NCI-H146 (cell line): ENCODE results near the gene NPAS3.
A peak's percentile ranks its signal among the peaks of the same experiment; 100 is the strongest.

ENCODE experiments used
- DNase-seq: peaks from one replicate; lab custom pipeline; 2025; lab: John Stamatoyannopoulos, UW

The NPAS3 gene

DNA sequence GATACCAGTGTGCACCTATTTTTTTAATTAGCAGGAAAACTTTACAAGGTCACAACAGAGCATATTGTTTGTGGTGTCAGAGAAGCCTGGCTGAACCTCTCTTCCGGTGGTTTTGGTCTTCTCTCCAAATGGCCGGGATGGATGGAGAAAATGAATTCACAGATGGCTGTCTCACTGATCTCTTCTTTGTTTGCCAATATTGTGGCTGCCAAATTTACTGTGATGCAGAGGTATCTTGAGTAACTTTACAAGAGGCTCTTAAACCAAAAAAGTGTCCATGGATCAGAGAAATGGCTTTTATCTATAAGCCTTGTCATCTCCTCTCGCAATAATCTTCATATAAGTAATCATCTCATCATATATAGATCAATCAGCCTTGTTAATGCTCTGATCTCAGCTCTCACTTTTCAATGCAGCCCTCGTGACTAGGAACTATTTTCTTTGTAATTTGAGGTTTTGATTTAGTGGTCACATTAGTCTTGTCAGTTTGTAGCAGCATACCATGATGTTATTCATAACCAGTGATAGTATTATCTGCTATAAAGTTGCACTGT, 704.1 kb downstream of the NPAS3 start:
- DNase-seq: no peak

DNA sequence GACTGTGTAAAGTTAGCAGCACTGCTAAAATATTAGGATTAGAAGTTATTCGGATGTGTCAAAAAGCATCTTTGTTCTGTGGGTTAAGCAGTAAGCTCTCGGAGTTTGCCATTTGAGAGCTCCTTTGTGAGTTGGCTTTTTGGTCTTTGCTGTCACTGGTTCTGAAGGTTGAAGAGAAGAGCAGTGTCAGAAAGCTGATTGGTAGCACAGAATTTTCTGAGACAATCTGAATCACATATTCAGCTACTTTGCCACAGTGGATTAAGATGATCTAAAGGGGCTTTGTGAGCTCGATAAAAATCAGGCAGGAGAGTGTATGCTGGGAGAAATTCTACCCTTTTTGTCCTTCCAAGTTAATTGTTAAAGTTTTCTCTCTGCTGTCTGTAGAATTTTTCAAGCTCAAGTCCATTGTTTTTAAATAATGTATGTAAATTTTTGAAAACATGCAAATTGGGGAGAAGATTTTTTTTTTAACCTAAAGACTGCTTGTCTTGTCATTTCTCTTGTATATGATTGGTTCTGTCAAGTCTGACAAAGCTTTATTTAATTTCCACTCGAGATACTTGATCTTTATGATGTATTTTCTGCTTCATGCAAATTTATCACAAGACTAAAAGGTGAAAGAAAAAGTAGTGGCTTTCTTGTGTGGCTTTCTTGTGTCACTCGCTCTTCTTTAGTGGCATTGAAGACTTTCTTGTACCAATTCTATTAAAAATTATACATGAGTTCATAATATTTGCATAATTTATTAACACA, 704.9 kb downstream of the NPAS3 start:
- DNase-seq: no peak

DNA sequence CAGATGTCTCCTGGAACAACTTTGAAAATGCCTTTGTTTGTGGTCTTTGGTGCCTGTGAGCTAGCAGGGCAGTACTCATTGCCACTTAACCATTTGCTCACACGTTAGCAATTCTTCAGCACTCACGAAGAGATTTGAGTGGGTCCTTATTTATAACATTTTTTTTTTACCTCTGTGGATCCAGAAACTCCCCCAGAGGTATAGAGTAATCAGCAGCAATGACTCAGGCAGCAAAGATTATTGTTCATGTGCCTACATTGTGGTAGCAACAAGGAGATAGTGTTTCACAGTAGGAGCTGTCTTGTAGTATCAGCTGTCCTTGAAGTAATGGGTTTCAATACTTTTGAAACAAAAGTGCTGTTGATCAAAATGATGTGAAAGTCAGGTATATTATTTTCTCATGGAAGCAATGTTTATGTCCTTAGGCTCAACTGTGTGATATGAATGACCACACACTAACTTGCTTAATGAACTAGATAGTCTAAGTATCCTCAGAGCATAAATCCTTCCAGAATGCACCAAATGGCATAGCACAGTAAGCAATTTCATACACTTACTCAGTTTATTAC, 708.1 kb downstream of the NPAS3 start:
- no peak for DNase-seq

DNA sequence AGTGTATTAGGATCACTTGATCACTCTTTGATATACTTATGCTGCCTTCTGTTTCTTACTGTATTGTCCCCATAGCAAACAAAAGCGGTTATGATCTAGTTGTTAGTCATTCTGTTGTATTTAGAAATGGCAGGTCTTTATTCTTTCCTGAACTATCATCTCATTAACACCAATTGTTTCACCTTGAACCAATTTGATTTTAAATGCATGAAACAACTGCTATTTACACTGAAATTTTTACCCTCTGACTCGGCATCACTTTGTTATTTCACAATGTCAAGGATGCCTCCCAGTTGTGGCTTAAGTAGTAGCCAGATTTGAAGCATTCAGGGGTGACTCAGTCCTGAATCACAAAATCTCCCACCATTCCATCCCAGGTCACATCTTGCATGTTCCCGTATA, 708.7 kb downstream of the NPAS3 start:
- no peak for DNase-seq

DNA sequence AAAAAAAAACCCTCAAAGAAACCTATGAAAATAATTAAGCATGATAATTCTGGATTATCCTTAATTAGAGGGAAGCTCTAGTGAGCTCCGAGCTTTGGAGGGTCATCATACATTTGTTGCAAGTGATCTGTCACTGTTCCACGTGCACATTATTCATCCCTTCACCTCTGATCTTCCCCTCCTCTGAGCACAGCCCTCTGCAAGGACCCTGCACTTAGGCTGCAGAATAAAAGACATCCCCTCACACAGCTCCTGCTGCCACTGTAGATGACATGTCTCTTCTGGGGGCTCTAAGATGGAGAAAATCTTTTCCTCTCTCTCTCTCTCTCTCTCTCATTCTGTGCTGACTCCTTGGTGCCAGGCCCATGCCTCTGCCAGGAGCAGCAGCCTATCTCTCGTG, 711.8 kb downstream of the NPAS3 start:
- no peak for DNase-seq

DNA sequence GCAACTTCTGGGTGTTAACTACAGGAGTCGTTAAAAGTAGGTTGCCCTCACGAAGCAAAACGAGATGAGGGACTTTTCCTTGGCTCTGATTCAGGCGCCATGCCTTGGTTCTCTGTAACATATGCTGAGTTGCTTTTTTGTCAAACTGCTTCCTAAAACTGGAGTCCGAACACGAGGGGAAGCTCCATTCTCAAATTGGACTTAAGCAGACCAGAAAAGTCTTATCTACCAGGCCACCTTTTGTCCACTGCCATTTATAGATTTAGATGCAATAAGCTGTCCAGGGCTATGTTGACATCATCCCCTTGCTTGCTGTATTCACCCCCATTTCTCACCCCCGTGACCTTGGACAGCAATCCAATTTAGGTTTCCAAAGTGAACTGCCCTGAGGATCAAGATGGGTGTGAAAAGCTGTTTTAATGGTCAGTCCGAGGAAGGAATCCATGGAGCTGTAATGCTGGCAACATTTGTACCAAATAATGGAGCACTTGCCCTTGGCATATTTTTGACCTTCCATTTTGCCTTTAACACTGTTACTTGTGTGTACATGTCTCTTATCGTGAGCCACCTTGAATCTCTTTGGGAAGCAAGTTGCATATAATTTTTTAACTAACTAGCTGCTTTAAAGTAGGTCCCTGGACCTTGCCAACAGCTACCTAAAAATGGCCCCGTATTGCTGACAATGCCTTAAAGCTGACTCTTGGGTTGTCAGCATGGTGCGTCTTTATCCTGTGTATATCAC, 714.1 kb downstream of the NPAS3 start:
- no peak for DNase-seq

DNA sequence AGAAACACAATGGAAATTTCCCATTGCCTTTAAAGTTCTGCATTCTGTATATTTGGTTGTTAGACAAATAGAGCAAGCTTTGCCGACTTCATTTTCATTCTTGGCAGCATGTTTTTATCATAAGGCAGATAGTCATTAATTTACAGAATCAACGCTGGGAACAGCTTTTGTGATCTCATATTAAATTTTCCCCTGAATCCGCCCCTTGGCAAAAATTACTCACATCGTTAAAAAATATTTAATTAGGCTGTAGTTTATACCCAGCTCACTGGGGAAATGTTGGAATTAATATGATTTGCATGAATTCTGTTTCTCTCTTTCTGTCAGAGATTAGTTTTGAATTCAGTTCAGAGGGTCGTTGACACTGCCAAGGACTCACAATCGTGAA, 714.6 kb downstream of the NPAS3 start:
- no peak for DNase-seq

DNA sequence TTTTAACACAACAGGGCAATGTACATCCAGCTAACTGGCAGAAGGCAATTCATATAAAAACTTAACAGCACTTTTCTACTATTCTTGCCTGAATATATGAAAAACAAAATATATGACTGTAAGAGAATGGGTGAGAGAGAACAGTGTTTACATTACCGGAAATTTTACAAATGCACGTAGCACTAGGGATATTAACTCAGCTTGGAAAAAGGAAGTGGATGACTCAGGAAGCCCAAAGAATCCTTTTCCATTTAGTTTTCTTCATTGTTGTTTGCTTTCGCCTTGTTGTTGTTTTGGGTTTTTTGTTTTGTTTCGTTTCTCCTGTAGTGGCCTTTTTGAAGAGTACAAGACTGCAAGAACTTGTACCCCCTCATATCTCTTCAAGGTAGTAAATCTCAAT, 716.7 kb downstream of the NPAS3 start:
- no peak for DNase-seq

DNA sequence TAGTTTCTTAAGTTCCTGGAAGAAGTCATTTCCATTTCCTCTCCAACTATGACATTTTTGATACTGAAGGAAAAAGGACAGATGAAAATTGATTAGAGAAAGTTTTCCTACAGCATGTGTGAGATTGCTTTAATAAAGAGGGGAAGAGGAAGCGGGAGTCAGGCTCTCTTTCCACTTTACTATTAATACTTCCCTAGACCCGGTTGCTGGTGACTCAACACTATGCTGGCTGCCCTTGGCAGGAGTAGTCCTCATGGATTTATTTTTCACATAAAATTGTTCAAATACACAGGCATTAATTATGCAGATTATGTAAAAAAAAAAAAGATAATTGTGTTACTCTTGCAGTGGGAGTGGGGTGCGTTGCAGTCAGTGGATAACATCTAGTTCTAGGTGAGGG, 718.8 kb downstream of the NPAS3 start:
- no peak for DNase-seq

DNA sequence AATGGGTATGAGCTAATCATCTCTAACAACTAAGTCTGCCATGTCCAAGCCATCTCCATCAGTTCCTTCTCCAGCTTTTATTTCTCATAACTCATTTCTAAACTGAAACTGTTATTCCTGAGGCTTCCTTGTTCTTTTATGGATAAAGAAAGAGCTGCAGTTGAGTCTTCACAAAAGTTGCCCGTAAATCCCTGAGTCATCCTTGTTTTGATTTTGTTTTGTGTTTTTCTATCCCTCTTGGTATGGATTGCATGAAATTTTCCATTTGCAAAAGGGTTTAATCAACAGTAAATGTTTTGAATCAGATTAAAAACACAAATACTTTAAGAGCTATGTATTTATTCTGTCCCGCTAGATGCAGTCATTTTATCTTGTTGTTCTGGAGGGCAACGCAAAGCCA, 721.6 kb downstream of the NPAS3 start:
- no peak for DNase-seq

DNA sequence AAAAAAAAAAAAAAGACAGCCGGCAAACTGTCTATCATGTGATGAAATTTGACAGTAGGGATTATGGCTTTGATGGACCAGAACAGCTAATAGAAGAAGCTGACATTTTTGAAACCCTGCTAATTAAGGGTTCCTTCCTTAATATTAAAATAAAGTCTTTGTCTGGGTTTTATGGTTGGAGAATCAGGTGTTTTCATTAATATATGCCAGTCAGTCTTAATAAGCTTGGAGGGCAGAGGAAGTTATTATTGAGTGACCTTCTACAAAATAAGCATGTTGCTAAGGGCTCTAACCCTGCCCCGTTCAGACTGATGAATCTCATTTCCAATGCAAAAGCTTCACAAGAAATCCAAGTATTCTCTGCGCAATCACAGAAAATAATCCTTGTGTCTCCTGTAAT, 722.4 kb downstream of the NPAS3 start:
- DNase-seq: no peak

DNA sequence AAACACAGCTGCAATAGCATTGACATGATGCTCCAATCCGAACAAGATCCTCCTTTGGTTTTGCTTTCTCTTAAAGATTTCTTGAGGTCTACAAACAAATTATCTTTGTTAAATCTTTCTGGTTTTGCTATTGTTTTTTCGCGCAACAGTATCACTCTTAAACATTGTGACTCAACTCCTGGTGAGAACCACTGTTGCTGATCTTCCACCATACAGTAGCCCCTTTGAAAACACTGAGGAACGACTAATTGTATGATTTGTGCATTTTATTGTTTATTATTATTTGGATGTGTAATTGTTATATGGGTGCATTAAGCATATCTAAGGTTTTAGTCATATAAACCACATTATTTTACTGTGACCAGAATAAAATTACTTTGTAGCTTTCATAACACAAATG, 729.4 kb downstream of the NPAS3 start:
- no peak for DNase-seq

DNA sequence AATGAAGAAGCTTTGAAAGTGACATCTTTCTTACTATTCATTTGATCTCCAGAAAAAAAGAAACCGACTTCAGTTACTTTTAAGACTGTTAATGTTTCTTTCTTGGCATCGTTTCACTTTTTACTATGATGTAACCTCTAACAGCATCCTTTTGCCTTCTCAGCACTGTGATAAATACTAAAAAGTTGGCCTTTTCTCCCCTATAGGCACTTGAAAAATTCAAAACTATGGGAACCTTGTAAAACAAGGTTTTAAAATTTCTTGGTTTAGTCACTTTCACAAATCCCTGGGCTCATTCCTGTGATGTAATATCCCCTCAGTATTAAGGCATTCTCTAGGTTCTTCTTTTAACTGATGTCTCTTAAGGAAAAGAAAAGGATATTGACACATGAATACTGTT, 730.4 kb downstream of the NPAS3 start:
- DNase-seq: no peak

DNA sequence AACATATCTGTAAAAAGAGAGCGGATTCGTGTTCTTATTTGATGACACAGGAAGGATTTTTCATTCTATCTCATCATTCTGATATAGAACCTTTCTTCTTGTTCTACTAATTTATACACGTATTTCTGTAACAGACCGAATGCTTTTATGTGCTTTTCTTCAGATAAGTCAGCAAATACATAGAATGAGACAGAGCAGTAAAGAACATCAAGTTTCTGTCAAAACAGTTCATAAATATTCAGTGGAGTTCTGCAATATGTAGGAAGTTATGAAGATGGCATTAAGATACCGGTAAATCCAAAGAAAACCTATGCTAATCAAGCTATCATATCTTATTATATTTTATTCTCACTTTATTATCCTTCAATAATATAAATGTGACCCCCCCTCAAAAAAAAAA, 731.6 kb downstream of the NPAS3 start:
- no peak for DNase-seq

DNA sequence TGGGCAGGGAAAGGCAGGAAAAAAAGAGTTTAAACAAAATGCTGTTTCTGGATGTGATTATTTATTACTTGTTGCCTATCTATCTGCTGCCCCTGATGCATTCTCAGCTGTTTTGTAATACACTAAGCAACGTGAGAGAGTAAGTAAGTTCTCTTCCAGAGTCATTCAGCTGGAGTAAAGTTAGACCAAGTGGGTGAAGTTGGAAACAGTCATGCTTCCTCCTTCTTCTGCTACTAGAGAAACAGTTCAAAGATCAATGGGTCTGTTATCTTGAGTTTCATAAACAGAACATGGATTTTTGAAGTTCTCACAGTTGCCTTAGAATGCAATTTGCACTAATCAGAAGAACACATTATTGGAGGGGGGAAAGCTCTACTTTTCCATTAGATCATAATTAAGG, 732.9 kb downstream of the NPAS3 start:
- no peak for DNase-seq

DNA sequence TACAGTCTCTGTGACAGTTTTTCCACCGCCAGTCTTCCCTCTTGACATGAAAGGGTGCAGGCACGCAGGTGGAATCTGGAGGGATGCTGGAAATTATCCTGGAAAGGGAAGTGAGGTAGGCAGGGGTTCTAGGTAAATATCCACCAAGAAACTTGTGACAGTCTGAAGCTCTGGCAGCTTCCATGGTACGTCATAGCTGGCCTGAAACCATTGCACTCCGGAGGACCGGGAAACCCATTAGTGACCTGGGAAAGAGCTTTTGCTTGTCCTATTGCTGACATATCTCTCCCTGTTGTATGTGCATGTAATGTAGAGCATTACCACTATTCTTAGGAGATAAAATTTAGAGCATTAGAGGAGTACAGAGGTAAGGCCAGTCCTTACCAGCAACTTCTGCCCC, 736.2 kb downstream of the NPAS3 start:
- no peak for DNase-seq

DNA sequence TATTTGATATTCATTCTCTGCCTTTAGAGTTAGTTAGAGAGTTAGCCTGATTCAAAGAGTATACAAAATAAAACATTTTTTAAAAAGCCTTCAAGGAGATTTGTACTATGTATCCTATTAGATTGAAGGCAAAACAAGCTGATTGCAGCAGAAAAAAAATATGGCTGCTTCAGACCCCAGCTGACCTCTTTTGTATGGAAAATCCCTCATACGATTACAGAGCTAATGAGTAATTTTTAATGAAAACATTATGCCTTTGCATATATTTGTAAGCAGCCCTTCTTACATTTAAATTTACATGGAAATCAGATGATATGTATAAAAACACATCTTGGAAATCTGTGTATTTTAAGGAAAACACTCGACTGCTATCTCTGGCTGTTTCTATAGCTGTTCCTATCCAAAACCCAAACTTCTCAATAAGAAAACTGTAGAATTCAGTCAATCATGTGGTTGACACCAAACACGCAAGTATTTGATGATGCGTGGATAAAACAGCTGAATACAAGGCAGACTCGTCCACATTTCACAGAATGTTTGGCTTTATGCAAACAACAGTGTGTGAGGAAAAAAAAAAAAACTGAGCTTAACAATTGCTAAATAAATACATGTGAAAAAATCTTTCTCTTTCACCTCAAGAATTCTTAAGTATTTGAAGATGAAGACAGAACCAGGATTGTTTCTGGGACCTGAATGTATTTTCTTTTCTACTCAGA, 736.9 kb downstream of the NPAS3 start:
- no peak for DNase-seq

DNA sequence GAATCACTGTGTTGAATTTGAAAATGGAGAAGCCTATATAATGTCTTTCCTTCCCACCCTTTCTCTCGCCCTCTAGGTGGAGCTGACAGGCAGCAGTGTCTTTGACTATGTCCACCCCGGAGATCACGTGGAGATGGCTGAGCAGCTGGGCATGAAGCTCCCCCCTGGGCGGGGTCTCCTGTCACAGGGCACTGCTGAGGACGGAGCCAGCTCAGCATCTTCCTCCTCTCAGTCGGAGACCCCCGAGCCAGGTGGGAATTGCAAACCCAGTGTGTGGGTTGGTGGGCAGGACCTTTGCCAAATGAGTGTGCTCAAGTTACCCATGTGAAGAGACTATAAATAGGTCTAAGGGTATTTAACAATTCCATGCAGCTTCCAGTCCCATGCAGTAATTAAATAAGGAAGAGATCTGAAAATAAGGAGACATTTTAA, 737.5 kb downstream of the NPAS3 start:
- peak; percentile 1 for DNase-seq

DNA sequence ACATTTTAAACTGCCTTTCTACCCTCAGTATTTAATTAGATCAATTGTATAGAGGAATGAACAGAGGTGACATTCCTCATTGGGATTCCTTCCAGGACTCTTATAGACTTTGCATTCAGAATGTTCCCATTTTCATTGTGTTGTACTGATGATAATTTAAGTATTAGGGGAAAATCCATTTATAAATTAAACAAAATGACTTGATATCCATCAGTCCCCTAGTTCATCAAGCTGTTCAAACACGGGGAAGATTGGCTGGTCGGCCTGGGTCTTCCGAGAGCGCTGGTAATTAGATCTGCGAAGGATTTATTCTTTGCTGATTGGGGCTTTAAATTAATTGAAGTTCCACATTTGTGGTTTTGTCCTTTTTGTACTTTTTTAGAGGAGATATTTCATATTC, 738.2 kb downstream of the NPAS3 start:
- DNase-seq: no peak

DNA sequence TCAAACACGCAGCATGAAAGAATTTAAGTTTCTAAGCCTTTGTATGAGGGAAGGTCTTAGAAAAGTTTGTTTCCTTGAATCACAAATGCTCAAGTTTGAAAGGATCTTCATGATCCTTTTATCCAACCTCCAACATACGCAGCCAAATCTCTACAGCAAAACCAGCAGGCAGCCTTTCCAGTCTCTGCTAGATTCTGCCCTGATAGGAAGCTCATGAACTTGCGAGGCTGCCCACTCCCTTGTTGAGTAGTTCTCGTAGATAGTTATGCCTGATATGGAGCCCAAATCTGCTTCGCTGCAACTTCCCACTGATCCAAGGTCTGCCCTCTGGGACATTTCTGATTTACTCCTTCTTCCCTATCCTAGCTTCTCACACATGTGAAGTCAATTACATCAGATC, 739.3 kb downstream of the NPAS3 start:
- DNase-seq: no peak

DNA sequence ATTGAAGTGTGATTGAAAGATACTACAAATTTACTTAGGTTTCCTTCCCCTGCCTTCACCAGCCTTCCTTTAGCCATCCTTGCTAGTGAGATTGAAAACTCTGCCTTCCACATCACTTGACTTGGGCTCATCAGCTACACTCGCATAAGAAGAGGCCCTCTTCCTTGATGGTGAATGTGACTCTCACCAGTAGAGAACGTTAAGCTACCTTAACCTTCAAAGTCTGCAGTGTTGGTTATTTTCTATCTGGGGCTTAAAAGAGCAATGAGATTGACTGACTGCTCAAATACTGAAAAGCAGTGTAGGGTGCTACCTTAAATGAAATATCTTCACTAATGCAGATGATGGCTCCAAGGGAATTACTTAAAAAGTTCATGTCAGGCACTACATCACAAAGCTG, 740.3 kb downstream of the NPAS3 start:
- no peak for DNase-seq

DNA sequence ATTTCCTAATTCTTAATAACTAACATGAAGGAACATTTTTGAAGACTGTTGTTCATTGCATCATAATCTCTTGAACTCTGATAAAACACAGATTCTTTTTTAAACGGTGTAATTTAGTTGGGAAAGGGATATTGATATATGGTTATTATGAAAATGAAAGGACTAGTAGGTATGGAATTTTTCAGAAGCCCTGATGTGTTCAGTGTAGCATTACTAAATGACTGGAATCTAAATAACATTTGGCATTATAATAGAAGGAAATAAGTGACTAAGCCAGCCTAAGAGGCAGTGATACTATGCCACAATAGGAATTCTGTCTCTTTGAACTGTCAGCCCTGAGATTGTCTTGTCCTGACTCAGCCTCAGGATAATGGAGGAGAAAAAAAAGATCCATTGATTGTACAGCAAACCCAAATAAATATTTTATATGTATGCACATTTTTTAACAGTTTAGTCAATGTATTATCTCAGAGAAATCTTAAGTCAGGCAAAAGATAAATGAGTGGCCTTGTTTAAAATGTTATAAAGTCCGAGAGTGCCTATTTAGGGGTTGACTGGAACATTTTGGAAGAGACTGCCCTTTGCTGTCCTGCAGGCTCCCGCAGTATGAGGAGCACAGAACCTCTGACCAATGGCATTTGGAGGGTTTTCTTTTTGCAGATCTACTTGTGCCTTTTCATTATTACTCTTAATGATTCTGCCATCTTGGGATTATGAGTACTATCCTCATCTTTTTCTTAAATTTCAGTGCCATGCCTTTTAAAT, 741.0 kb downstream of the NPAS3 start:
- DNase-seq: no peak
